ENCODE measurements around the gene KLHL24.
"Not testable (repeated sequence)": the region's sequence is repeated elsewhere in the genome, so short reads cannot be mapped to it uniquely, and the experiment has no call there.

The KLHL24 gene

GRCh38 chr3:183635431-183636220 lies at the start of gene KLHL24:
KLHL24 (plus strand) TSS chr3:183635623; CDS start chr3:183650357, 14,734 bp downstream.
- peak; percentile 80 for DNase-seq (ENCODE audit: low spot score)

- no peak for DNase-seq (ENCODE audit: low spot score)
Measured at GRCh38 chr3:183586477-183586876, 48.9 kb upstream of the KLHL24 start.

- peak; percentile 51 for DNase-seq (ENCODE audit: low spot score)
Measured at GRCh38 chr3:183587336-183587735, 48.1 kb upstream of the KLHL24 start.

GRCh38 chr3:183590442-183590841 lies 45.0 kb upstream of the KLHL24 start:
- no peak for DNase-seq (ENCODE audit: low spot score)

- DNase-seq (ENCODE audit: low spot score), result no peak
Measured at GRCh38 chr3:183591881-183592521, 43.4 kb upstream of the KLHL24 start.

- DNase-seq (ENCODE audit: low spot score), result no peak
Measured at GRCh38 chr3:183592821-183593220, 42.6 kb upstream of the KLHL24 start.

- no peak for DNase-seq (ENCODE audit: low spot score)
Measured at GRCh38 chr3:183594636-183595035, 40.8 kb upstream of the KLHL24 start.

GRCh38 chr3:183597959-183598358 lies 37.5 kb upstream of the KLHL24 start:
- DNase-seq (ENCODE audit: low spot score), result no peak

GRCh38 chr3:183611326-183611725 lies 24.1 kb upstream of the KLHL24 start:
- DNase-seq (ENCODE audit: low spot score), result not testable (repeated sequence)

- no peak for DNase-seq (ENCODE audit: low spot score)
Measured at GRCh38 chr3:183613366-183614285, 21.8 kb upstream of the KLHL24 start.

GRCh38 chr3:183618542-183618941 lies 16.9 kb upstream of the KLHL24 start:
- DNase-seq (ENCODE audit: low spot score), result no peak

GRCh38 chr3:183619010-183619409 lies 16.4 kb upstream of the KLHL24 start:
- no peak for DNase-seq (ENCODE audit: low spot score)

GRCh38 chr3:183619624-183620251 lies 15.7 kb upstream of the KLHL24 start:
- no peak for DNase-seq (ENCODE audit: low spot score)

- DNase-seq (ENCODE audit: low spot score), result no peak
Measured at GRCh38 chr3:183620252-183620628, 15.2 kb upstream of the KLHL24 start.

- DNase-seq (ENCODE audit: low spot score), result not testable (repeated sequence)
Measured at GRCh38 chr3:183622473-183622872, 12.9 kb upstream of the KLHL24 start.

- no peak for DNase-seq (ENCODE audit: low spot score)
Measured at GRCh38 chr3:183626877-183627594, 8.4 kb upstream of the KLHL24 start.

- DNase-seq (ENCODE audit: low spot score), result no peak
Measured at GRCh38 chr3:183629546-183630301, 5.7 kb upstream of the KLHL24 start.

- DNase-seq (ENCODE audit: low spot score), result no peak
Measured at GRCh38 chr3:183631715-183632114, 3.7 kb upstream of the KLHL24 start.

- DNase-seq (ENCODE audit: low spot score), result not testable (repeated sequence)
Measured at GRCh38 chr3:183632725-183633124, 2.7 kb upstream of the KLHL24 start.

- DNase-seq (ENCODE audit: low spot score), result no peak
Measured at GRCh38 chr3:183634707-183635106, 716 bp upstream of the KLHL24 start.

- DNase-seq (ENCODE audit: low spot score), result no peak
Measured at GRCh38 chr3:183635107-183635430, 354 bp upstream of the KLHL24 start.
